Skin of body (tissue), 2 donors: ENCODE results near the gene CCNG1. TPM values are rescaled to one million over a fixed set of nuclear protein-coding genes. Genes with fewer than 3 reads are reported as not detected.
A peak's percentile ranks its signal among the peaks of the same experiment; 100 is the strongest.
"Not testable (repeated sequence)": the region's sequence is repeated elsewhere in the genome, so short reads cannot be mapped to it uniquely, and the experiment has no call there.

ENCODE experiments used
- DNase-seq: peaks from one replicate; lab custom pipeline; 2025; lab: John Stamatoyannopoulos, UW
- total RNA-seq: library from RNA; depleted of rRNA; stranded (reverse); fragments of >200 nt; gene quantifications from one replicate; pipeline ENCODE4 v1.2.3, GENCODE V29; 2014

CCNG1 gene, protein sequence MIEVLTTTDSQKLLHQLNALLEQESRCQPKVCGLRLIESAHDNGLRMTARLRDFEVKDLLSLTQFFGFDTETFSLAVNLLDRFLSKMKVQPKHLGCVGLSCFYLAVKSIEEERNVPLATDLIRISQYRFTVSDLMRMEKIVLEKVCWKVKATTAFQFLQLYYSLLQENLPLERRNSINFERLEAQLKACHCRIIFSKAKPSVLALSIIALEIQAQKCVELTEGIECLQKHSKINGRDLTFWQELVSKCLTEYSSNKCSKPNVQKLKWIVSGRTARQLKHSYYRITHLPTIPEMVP
- 125 TPM for total RNA-seq

DNA sequence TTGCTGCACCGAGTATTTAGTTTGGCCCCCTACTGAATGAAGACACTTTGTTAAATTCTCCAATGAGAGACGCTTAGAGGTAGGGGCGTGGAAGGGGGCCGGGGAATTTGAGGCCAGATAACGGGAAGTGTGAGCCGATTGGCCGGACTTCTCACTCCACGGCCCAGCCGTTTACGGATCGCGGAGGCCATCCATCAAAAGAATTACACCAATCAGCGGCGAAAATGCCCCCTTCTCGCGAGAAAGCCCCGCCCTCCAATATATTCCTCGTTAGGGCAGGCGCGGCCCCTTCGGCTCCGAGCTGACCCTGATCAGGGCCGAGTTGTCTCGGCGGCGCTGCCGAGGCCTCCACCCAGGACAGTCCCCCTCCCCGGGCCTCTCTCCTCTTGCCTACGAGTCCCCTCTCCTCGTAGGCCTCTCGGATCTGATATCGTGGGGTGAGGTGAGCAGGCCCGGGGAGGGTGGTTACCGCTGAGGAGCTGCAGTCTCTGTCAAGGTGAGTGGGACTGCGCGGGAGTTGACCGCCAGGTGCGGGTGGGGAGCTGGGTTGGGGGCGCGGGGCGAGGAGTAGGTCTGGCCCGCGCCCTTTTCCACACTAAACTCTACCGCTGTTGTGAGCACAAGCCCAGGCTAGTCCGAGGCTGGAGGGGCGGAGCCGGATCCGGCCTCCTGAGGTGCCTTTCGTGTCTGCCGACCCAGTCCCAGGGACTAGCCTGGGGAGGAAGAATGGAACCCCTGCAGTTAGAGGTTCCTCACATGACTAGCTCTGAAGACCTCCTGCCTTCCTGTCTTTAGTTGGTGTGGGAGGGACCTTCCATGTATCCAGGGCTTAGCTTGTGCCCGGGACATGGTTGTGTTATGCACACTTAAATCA lies at the start of gene CCNG1:
TSS of gene CCNG1 (plus strand) at position 287 of the 874 bp plus-strand sequence. CDS start 1,662 bp downstream, outside the sequence.
- DNase-seq = peak; percentile 95

DNA sequence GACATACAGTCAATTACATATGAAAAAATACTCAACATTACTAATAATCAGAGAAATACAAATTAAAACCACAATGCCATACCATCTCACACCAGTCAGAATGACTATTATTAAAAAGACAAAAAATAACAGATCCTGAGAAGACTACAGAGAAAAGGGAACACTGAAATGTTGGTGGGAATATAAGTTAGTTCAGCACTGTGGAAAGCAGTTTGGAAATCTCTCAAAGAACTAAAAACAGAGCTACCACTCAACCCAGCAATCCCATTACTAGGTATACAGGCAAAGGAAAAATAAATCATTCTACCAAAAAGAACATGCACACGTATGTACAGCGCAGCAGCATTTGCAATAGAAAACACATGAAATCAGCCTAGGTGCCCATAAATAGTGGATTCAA lies 41.6 kb upstream of the CCNG1 start:
- no peak for DNase-seq

DNA sequence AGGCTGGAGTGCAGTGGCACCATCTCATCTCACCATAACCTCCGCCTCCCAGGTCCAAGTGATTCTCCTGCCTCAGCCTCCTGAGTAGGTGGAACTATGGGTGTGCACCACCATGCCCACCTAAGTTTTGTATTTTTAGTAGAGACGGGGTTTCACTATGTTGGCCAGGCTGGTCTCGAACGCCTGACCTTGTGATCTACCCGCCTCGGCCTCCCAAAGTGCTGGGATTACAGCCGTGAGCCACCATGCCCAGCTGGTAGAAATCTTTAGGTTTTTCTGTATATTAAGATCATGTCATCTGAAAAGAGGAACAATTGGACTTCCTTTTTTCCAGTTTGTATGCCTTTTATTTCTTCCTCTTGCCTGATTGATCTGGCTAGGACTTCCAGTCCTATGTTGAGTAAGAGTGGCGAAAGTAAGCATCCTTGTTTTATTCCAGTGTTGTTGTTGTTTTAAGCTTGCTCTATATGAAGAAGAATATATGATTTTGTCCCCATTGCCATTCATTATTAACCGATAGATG lies 40.5 kb upstream of the CCNG1 start:
- DNase-seq = not testable (repeated sequence)

DNA sequence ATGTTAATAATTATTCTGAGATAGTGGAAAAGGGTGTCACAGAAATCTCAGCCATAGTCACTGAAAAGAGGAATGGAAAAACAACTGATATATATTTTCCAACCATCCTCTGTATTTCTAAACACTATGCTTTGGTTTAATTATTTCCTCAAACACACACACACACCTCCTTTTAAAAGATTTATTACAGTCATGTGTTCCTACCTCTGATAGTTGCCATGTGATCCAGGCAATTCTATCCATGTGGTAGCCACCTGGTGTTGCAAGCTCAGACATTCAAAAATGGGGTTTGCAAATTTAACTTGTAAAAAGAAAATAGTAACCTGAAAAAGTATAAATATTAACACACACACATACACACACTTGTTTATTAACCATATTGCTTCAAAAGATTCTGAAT lies 40.0 kb upstream of the CCNG1 start:
- DNase-seq = no peak

DNA sequence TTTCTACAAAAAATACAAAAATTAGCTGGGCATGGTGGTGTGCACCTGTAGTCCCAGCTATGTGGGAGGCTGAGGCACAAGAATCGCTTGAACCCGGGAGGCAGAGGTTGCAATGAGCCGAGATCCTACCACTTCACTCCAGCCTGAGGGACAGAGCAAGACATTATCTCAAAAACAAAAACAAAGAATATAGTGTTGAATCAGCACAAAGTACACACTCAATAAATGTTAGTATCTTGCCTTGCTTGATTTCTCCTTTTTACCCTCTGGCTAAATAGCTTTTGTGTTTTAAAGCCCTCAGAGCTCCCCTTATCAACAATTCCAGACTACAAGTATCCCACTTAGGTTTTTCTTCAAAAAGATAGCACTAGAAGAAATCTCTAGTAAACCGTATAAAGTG lies 37.5 kb upstream of the CCNG1 start:
- DNase-seq = no peak

DNA sequence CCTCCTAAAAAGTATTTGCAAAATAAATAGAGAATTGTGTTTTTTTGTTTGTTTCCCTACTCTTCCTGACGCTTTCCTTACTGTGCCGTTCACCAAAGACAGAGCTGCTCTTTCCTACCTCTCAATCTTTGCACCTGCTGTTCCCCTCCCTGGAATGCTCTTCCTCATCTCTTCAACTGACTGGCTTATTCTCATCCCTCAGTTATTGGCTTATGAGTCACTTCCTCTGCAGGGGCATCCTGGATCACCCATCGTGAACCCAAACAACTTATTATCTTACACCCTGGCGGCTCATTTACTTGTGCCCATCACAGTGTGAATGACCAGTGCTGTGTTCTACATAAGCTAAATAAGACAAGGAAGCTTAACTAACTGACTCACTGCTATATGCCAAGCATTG lies 36.1 kb upstream of the CCNG1 start:
- DNase-seq = no peak

DNA sequence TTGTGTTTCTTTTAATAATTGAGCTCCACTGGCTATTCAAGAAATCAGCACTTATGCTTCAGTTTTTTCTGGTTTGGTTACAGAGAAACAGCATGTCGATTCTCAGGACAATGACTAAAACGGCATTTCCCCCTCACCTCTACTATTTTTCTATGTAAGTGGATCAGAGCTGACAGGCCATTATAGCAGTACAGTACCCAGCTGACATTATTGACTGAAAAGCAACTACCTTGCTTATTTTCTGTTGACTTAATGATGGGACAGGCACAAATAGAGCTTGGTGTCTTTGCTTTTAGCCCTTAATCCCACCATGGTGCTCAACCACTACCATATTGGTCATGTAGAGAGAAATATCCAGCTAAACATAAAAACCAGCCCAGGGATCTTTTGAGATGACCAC lies 35.4 kb upstream of the CCNG1 start:
- DNase-seq = no peak

DNA sequence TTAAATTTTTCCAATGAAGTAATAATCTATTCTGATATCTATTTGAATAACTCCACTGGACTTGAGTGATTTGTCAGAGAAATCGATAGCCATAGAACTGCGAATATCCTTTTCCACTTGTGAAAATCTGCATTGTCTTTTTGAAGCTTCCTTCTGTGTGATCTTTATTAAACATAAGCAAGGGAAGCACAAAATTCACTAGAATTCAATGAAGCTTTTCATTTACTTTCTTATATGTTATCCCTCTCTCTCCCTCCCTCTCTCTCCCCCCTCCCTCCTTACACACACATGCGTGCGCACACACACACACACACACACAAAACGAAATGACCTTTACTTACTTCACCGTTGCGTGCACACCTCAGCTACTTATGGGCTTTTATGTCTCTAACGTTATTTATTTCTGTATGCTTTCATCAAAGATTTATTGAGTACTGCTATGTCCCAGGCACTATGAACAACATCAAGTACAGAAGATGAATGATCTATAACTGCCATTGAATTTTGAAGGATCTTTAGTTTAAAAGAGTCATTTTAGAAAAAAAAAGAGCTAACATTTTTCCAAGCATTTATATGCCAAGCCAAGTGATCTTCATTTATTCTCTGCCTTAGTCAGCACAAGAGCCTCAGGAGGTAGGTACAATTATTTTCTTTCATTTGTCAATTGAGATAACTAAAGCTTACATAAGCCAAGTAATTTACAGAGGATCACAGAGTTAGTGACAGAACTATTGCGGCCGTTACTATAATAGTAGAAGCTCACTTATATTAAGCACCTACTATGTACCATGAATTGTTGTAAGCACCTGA lies 32.8 kb upstream of the CCNG1 start:
- no peak for DNase-seq

DNA sequence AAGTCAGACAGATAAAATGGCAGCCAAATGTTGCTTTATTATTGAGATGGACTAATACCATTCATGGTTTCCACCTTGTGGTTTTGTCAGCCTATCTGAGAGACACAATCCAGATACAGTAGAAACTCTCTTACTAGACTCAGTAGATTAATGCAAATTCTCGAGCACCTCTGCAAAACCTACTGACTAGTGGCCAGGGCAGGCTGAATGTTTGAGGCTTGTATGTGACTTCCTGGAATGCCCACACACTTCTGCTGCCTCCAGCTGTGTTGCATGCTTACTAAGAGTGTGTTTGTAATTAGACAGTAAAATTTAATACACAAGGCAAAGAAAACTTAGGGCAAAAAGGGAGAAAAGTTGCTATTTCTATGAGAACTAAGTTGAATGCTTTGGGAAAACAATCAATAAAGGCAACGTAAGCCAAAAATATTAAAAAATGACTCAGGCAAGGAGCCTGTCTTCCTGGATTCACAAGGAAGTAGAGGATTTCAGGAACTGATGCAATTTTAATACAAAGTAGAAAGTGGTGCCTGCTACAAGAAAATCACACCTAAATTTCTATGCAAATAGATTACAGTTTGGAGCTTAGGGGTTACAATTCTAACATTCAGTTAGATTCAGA lies 30.2 kb upstream of the CCNG1 start:
- DNase-seq = no peak

DNA sequence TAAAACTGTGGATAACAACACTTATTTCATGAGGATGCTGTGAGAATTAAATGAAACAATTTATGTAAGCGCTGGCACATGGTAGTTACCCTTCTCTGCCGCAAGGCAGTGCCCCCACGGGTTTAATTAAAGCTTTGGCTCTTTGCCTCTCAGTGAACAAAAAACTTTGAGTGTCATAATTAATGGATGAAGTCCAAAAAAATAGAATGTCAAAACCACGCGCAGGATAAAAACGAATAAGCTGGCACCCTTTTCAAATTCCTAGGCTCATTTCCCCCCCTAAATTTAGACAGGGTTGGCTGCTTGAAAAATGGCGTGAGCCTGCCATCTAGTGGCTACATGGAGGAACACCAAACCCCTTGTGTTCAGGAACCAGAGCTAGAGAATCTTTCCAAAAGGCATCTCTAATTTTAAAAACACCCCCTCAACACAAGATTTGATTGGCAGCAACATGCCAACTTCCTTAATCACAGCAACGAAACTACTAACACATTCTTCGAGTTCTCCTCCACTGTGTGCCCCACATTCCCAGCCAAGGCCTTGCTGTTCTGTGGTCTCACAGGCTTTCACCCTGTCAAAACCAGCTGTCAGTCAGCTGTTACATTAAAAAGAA lies 29.0 kb upstream of the CCNG1 start:
- DNase-seq = peak; percentile 64

DNA sequence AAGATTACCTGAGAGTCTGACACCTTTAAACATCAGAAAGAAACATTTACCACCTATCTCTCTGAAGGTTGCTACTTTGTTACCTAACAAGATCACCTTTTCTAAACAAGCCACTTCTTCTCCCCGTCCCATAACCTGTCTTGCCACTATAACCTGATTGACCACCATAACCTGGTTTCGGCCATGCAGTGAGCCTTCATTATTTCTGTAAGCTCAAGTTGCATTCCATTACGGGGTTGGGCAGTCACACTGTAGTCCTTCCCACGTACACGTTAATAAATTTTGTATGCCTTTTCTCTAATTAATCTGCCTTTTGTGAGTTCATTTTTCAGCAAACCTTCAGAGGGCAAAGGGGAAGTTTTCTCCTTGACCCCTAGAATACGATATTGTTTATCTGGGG lies 28.0 kb upstream of the CCNG1 start:
- no peak for DNase-seq

DNA sequence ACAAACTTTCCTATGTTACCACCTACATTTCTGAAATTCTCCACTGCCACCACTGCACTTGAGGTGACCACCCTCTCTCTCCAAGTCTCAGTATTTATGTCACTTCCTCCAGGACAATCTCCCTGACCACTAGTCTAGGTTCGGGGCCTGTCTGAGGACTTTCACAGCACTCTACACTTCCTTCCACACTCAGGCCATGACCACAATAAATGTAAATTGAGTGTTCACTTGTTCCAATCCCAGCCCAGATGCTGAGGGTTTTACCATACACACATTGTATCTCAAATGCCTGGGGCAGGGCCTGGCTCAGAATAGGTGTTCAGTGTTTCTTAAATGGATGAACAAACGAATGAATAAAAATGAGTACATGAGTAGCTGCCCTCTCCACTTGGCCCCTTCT lies 26.9 kb upstream of the CCNG1 start:
- no peak for DNase-seq

DNA sequence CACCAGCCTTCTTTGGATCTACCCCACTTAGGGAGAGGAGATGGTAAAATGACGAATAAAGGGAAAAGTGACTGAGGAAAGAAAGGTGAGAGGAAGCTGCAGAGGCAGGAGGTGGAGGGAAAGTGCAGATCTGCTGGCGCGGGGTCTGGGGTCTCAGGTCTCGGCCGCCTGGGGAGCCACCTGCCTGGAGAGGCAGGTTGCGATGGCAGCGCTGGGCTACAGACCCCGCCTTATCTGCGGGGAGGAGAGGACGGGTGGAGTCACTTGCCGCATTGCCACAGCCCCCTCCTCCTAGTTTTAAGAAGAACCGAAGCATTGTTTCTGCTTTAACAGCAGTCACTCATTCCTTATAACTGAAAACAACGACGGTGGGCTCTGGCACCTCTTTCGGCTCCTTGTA lies 21.7 kb upstream of the CCNG1 start:
- DNase-seq = not testable (repeated sequence)

DNA sequence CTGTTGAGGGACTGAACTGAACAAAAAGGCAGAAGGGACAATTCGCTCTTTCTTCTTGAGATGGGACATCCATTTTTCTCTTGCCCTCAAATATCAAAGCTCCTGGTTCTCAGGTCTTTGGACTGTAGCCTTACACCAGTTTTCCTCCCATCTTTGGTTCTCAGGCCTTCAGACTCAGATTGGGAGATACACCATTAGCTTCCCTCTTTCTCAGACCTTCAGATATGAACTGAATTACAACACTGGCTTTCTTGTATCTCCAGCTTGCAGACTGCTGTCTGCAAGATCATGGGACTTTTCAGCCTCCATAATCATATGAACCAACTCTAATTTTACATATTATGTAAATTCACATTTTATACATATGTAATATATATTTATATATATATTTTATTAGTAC lies 12.6 kb upstream of the CCNG1 start:
- DNase-seq = no peak

DNA sequence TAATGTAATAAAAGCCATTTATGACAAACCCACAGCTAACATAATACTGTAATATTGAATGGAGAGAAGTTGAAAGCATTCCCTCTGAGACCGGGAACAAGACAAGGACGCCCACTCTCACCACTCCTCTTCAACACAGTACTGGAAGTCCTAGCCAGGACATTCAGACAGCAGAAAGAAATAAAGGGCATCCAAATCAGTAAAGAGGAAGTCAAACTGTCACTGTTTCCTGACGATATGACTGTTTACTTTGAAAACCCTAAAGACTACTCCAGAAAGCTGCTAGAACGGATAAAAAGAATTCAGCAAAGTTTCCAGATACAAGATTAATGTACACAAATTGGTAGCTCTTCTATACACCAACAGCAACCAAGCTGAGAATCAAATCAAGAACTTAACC lies 11.3 kb upstream of the CCNG1 start:
- DNase-seq = not testable (repeated sequence)

DNA sequence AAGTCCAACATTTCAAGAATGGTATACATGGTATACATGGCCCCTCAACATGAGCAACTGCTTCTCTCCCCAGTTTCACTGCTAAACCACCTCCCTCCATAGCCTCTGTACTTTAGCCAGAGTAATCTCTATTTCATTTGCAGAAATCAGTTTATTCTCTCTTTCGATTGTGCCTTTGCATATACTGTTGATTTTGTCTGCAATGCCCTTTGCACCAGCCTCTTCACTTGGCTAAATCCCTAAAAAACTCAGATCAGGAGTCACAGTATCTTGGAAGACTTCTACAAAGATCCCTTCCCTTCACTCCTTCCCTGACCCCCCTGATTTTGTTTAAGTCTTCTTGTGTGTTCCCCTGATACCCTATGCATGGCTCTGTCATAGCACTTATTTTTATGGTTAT lies 4.9 kb upstream of the CCNG1 start:
- DNase-seq = no peak

DNA sequence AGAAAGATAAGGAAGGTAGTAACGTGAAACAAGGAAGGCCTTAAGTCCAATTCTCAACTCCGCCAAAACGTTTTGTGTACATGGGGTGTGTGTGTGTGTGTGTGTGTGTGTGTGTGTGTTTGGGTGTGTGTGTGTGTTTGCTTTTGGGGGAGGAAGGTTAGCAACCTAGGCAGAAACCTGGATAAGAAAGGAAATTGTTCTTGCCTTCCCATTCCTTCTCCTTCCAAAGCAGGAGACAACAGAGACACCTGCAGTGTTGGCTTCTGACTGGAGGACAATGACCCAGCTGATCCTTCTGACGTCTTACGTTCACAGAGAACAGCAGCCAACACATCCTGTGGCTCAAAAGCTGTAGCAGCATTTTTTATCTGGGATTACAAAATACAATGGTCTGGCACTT lies 4.1 kb upstream of the CCNG1 start:
- no peak for DNase-seq

DNA sequence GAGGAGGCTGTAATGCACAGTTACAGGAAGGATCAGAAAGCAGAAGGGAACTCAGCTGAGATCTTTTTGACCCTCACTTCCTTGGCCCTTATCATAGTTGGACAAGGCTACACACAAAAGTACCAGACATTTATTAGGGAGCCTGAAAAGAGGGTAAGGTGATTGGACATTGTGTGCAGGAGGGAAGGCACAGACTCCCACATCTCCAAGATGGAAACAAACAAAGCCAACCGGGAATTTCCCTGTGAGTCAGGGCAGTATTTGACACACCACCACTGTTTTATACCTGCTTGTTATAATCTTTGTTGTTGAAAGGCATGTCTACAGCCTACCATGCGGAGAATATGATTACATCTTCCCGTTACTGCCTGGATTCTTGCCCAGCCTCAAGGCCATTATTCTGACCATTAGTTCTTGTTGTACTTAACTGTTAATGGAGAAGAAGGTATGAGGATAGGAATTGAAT lies 3.0 kb upstream of the CCNG1 start:
- DNase-seq = no peak

DNA sequence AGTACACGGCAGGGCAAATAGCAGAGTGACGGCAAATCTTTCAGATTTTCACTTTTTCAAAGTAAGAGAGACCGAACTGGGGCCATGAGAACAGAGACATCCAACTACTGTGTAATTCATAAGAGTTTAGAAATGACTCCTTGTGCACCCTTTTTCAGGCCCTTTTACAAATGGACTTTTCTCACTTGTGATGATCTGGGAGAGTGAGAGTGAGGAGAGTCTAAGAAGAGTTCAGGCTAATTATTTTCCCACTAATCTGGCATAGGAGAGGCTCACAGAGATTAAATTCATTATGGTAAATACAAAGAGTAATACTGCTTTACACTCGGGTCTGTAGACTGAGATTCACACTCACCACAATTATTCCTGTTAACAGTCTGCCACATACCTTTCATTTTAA lies 880 bp upstream of the CCNG1 start:
- no peak for DNase-seq

DNA sequence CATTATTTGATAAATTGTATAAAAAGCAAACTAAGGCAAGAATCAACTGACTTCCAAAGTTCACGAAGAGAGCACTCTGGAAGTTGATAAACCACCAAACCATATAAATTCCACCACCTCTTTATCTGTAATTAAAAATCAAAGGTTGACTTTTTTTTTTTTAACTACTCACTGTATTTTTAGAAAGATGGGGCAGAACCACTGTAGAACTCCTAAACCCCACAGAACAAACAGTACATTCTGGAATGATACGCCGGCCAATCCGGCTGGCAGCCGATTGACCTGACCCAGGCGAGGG lies 435 bp upstream of the CCNG1 start:
- DNase-seq = no peak

DNA sequence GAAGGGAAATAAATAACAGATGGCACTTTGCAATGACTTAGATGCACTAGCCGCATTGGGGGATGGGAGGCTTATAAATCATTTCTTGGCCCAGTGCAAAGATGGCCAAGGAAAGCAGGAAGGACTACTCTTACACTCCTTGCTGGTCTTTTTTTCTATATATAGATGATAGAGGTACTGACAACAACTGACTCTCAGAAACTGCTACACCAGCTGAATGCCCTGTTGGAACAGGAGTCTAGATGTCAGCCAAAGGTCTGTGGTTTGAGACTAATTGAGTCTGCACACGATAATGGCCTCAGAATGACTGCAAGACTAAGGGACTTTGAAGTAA lies 1.7 kb downstream of the CCNG1 start:
- no peak for DNase-seq
